Right lobe of liver (tissue), 6 donors: Measurements from ENCODE around the gene BHLHE23. TPM values are rescaled to one million over a fixed set of nuclear protein-coding genes. Genes with fewer than 3 reads are reported as not detected.

Experiments
- ATAC-seq, 4 donors: fragments of 200-7000 bp; cut with Tn5 transposase; one replicate each; pipeline ENCODE4 v1.9.1; 2020; ENCODE audit warnings: mild to moderate bottlenecking in 4 of 4, moderate library complexity in 4 of 4
- DNase-seq, 3 donors: peaks; one replicate each; pipeline ENCODE4 v3.0.0-alpha.2; 2020
- H3K27ac ChIP-seq, 3 donors: fragments of 200-600 bp; one replicate each; pipeline ENCODE4 v1.8.0; 2022
- H3K27me3 ChIP-seq, 2 donors: fragments of 200-600 bp; one replicate each; pipeline ENCODE4 v1.8.0; 2022
- H3K36me3 ChIP-seq, 4 donors: fragments of 200-600 bp; sonication (generic) in 1 of 4; one replicate each; pipeline versions ENCODE4 v1.5.1 to v1.8.0; 2017 to 2022; ENCODE audit warnings: control low read depth in 1 of 4
- H3K4me1 ChIP-seq, 4 donors: fragments of 200-600 bp; sonication (generic) in 1 of 4; one replicate each; pipeline versions ENCODE4 v1.5.1 to v1.8.0; 2017 to 2022; ENCODE audit warnings: control low read depth in 1 of 4
- H3K4me3 ChIP-seq, 3 donors: fragments of 200-600 bp; one replicate each; pipeline ENCODE4 v1.8.0; 2022
- H3K9me3 ChIP-seq, 4 donors: fragments of 200-600 bp; sonication (generic) in 1 of 4; one replicate each; pipeline versions ENCODE4 v1.5.1 to v1.8.0; 2017 to 2022; ENCODE audit warnings: control low read depth in 1 of 4
- POLR2A ChIP-seq: fragments of 450-650 bp; IDR thresholded peaks from one replicate; pipeline ENCODE4 v1.6.1; 2017; ENCODE audit warnings: antibody characterized with exemption, mild to moderate bottlenecking
- WGBS: methylation state at CpG from one replicate; pipeline ENCODE4 v1.1.6; 2018; ENCODE audit warnings: low coverage, low lambda C conversion rate; ENCODE audit not compliant: insufficient coverage; ENCODE audit errors: missing lambda C conversion rate; 5-methylcytosine and 5-hydroxymethylcytosine counted together
- intact Hi-C, 2 donors: fragments of 100-400 bp; cut with DNase I; formaldehyde crosslinking; loops; one replicate each; pipeline versions ENCODE4 v1.11.2 to v1.14.1; 2022
- total RNA-seq, 6 experiments: library from RNA; depleted of rRNA in 2 of 6; stranded (reverse); fragments of >200 nt in 2 of 6; fragmentation: NEBNext Ultra II Directional in 3 of 6; extraction: Animal tissue kit (Norgen Biotek cat#: 25700) in 3 of 6; gene quantifications; one replicate each; pipeline versions ENCODE4 v1.1.0 to v1.2.4, GENCODE V29; 2016 to 2023
- TF ChIP-seq, protein P1 (sequence below), 4 donors: fragments of 200-600 bp in 3 of 4; fragments of 450-650 bp in 1 of 4; IDR thresholded peaks; one replicate each; pipeline versions ENCODE4 v1.5.1 to v1.8.0; 2016 to 2022; ENCODE audit warnings: antibody characterized with exemption in 4 of 4, mild to moderate bottlenecking in 2 of 4
- donor health status: DM: no; HTN: yes; CAD: no.
- donor health status: DM: no; HTN: no; CAD: no.
- donor health status: DM: no; HTN: no; CAD: no.
- donor health status: DM: no; HTN: yes; CAD: no.
- donor health status: DM: no; HTN: yes; CAD: no.

BHLHE23 gene
- total RNA-seq, 6 experiments from 2014 or later = not detected

DNA sequence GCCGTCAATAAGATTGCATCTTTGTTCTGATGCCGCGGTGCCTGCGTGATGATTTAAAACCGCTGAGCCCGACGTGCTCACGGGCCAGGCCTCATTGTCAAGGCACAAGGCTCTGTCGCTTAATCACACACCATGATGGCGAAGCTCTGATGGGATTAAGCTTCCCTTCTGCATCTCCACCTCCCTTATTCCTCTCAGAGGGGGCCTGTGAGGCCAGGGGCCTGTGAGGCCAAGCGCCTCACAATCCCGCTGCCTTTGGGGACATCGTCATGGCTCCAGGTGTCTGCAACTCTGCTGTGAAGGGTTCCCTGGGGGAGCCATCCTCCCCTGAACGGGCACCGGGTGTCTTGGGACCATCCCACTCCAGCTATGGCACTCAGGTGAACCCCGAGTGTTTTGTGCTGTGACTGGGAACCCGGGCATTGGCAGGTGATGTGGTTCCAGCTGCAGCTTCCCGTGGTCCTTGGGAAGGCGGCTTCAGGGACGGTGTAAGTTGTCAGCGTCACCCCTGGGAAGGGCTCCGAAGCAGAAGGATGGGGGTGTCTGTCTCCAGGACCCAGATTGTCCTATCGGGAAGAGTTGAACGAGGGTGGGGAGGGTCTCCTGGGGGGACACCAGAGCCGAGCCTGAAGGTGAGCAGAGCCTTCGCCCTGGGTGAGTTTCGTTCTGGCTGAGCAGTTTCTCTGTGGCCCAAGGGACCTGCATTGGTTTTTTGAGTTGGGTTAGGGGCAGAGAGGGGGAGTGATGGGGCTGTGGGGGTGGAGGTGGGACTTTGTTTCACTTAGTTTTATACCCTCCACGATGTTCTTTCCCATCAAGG is 18.0 kb upstream of the BHLHE23 start:
- no peak overlapping the region for H3K4me3 ChIP-seq
- H3K4me1 ChIP-seq = no peaks in the 10 kb centered on the region
- ATAC-seq (no peak), DNase-seq (peak in 1 of 3 donors; percentile 31)
- H3K9me3 ChIP-seq = no peaks in the 10 kb centered on the region
- intact Hi-C loops = no loop called here
- 48% methylated on average over 21 of the region's 28 CpGs for WGBS
- H3K36me3 ChIP-seq = no peaks in the 10 kb centered on the region
- no peaks in the 10 kb centered on the region for H3K27me3 ChIP-seq
- no peak overlapping the region for H3K27ac ChIP-seq
- no peak for TF ChIP-seq POLR2A

DNA sequence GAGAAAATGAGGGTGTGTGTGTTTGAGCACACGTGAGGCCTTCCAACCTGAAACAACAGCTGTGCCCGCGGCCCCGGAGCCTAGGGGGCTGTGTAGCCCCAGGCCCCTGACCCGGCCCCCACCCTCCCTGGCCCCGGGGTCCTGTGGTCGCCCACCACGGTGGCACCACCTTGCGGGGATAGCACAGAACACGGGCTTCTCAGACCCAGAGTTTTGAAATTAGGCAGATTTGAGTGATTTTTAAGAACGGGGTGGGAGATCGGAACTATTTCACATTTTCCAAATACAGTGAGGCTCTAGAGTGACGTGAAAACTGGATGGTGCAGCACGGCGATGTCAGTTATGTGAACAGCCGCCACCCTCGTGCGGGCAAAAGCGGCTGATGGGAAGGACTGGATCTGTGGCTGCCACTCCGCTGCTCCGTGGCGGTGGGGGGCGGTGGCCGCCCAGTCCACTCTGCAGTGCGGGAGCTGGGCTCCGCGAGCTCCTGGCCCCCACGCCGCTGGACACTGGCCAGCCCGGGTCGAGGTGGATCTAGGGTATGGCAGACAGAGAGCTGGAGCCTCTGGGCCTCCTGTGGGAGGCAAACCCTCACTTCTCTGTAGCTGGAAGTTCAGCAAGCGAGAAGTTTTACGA is 17.3 kb upstream of the BHLHE23 start:
- DNase-seq = peak in 1 of 3 donors; percentile 47
- no peak overlapping the region for H3K4me3 ChIP-seq
- no peak overlapping the region for H3K27ac ChIP-seq
- no peaks in the 10 kb centered on the region for H3K4me1 ChIP-seq
- H3K27me3 ChIP-seq = no peaks in the 10 kb centered on the region
- intact Hi-C loops = no loop called here
- H3K9me3 ChIP-seq = no peaks in the 10 kb centered on the region
- no peaks in the 10 kb centered on the region for H3K36me3 ChIP-seq
- TF ChIP-seq, protein P1, sequence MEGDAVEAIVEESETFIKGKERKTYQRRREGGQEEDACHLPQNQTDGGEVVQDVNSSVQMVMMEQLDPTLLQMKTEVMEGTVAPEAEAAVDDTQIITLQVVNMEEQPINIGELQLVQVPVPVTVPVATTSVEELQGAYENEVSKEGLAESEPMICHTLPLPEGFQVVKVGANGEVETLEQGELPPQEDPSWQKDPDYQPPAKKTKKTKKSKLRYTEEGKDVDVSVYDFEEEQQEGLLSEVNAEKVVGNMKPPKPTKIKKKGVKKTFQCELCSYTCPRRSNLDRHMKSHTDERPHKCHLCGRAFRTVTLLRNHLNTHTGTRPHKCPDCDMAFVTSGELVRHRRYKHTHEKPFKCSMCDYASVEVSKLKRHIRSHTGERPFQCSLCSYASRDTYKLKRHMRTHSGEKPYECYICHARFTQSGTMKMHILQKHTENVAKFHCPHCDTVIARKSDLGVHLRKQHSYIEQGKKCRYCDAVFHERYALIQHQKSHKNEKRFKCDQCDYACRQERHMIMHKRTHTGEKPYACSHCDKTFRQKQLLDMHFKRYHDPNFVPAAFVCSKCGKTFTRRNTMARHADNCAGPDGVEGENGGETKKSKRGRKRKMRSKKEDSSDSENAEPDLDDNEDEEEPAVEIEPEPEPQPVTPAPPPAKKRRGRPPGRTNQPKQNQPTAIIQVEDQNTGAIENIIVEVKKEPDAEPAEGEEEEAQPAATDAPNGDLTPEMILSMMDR (IDR thresholded peaks at IDR 0.05) = no peak
- no peak for TF ChIP-seq POLR2A
- WGBS = 61% methylated on average over 8 of the region's 33 CpGs
- no peak for ATAC-seq

DNA sequence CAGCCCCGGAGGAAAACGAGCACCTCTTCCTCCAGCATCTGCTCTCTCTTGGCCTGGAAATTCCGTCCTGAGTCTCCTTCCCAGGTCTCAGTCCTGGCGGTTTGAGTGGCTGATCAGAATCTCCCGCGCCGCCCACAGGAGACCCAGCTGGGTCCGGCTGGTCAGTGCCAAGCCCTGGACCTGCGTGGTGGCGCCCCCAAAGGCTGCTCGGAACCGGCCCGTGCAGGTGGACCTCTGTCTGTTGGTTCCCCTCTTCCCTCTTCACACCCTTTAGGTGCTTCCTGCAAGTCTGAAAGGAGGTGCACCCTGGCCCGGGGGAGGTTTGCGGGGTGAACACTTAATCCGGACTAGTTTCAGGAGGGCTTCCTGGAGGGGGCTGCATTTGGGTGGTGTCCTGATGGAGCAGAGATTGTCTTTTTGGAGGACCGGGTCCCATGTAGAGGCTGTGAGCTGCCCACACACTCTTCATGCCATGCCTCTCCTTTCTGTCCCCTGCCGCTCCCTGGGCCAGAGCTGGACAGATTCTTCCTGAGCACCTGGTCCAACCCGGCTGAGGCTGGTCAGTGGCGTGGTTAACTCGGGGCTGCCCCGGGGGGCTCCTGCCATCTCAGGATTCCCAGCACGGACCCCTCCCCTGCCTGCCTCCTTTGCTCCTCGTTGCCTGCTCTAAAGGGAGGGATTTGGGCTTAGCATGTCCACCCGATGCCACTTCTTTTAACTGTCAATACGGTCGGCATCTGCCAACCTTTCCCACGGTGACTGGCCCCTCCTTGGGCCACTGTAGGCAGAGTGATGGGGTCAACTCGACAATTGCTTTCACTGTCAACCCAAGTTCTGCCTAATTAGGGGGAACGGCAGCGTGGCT is 16.5 kb upstream of the BHLHE23 start:
- Histone ChIP-seq H3K4me3 (no peak overlapping the region), H3K27ac (no peak overlapping the region), H3K9me3 (no peaks in the 10 kb centered on the region), H3K4me1 (no peaks in the 10 kb centered on the region), H3K36me3 (no peaks in the 10 kb centered on the region), H3K27me3 (no peaks in the 10 kb centered on the region)
- DNase-seq = peak in 1 of 3 donors; percentile 42
- WGBS = 55% methylated on average over 5 of the region's 31 CpGs
- intact Hi-C loops = no loop called here
- TF ChIP-seq POLR2A = no peak
- TF ChIP-seq, protein P1 (IDR thresholded peaks at IDR 0.05) = no peak
- ATAC-seq = no peak

DNA sequence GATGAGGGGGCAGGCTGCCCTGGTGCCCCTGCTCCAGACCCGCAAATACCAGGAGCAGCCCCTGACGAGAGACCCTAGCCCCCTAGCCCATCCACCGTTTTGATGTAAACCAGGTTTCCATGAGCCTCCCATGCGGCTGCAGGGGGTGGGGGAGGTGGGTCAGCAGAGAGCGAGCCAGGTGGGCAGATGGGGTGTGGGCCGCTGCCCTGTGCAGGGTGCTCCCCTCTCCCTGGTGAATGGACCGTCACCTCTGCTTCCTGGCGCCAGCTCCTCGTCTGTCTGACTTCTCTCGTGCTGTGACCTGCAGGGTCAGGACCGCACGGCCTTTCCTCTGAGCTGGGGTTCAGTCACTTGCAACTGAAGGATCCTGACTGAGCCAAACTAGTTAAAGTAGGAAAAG is 15.7 kb upstream of the BHLHE23 start:
- Histone ChIP-seq H3K9me3 (no peaks in the 10 kb centered on the region), H3K4me3 (no peak overlapping the region), H3K27ac (no peak overlapping the region), H3K36me3 (no peaks in the 10 kb centered on the region), H3K4me1 (no peaks in the 10 kb centered on the region), H3K27me3 (no peaks in the 10 kb centered on the region)
- TF ChIP-seq POLR2A = no peak
- TF ChIP-seq, protein P1 (IDR thresholded peaks at IDR 0.05) = no peak
- DNase-seq (no peak), ATAC-seq (no peak)
- intact Hi-C loops = no loop called here
- 60% methylated on average over 1 of the region's 12 CpGs for WGBS
